SHP77 treated with DMSO at 0.1 percent for 48 hours (cell line): Measurements from ENCODE around the gene ADAMTSL3.

Source experiments
- DNase-seq: peaks from one replicate; lab custom pipeline; 2025; lab: John Stamatoyannopoulos, UW

Gene ADAMTSL3, protein sequence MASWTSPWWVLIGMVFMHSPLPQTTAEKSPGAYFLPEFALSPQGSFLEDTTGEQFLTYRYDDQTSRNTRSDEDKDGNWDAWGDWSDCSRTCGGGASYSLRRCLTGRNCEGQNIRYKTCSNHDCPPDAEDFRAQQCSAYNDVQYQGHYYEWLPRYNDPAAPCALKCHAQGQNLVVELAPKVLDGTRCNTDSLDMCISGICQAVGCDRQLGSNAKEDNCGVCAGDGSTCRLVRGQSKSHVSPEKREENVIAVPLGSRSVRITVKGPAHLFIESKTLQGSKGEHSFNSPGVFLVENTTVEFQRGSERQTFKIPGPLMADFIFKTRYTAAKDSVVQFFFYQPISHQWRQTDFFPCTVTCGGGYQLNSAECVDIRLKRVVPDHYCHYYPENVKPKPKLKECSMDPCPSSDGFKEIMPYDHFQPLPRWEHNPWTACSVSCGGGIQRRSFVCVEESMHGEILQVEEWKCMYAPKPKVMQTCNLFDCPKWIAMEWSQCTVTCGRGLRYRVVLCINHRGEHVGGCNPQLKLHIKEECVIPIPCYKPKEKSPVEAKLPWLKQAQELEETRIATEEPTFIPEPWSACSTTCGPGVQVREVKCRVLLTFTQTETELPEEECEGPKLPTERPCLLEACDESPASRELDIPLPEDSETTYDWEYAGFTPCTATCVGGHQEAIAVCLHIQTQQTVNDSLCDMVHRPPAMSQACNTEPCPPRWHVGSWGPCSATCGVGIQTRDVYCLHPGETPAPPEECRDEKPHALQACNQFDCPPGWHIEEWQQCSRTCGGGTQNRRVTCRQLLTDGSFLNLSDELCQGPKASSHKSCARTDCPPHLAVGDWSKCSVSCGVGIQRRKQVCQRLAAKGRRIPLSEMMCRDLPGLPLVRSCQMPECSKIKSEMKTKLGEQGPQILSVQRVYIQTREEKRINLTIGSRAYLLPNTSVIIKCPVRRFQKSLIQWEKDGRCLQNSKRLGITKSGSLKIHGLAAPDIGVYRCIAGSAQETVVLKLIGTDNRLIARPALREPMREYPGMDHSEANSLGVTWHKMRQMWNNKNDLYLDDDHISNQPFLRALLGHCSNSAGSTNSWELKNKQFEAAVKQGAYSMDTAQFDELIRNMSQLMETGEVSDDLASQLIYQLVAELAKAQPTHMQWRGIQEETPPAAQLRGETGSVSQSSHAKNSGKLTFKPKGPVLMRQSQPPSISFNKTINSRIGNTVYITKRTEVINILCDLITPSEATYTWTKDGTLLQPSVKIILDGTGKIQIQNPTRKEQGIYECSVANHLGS (N-terminal part only)

DNA sequence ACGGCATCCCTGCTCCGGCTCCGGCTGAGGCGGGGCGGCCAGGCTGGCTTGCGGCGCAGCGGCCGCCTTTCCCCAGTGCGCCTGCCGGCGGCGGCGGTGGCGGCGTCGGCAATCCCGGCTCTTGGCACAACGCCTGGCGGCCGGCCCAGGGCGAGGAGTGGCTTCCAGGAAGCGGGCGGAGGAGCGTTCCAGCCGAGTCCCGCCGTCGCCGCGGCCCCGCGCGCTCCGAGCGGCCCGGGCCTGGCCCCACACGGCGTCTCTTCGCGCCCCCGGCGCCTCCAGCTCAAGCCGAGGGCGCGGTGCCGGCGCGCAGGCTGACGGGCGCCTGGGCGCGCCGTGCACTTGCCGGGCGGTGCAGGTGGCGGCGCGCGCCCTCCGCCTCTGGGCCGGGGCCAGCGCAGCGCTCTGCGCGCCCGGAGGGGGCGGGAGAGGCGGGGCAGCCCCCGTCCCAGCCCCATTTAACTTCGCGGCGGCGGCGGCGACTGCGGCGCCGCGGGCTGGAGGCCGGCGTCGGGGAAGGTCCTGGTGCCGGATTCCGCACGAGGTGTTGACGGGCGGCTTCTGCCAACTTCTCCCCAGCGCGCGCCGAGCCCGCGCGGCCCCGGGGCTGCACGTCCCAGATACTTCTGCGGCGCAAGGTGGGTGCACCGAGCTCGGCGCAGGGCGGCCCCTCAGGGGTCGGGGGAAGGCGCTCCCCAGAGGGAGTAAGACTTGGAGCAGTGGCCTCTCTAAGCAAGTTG is at the start of gene ADAMTSL3:
ADAMTSL3 (plus strand) TSS at position 485 of the 740 bp plus-strand sequence. CDS start 1,639 bp downstream, outside the sequence.
- no peak for DNase-seq

DNA sequence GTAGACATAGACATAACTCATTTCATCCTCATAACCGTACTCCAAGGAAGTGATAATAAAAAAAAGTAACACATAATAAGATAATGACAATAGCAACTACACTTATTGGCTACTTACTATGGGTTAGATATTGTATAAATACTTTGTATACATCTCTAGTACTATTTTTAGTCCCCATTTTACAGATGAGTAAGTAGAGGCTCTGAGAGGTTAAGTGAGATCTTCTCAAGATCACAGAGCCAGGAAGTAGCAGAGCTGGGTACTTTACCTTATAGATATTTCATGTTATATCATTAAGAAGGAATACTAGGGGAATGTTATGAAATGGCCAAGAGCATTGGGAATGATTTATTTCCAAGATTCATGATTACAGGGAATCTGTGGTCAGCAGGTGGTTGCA is 49.4 kb upstream of the ADAMTSL3 start:
- DNase-seq = no peak

DNA sequence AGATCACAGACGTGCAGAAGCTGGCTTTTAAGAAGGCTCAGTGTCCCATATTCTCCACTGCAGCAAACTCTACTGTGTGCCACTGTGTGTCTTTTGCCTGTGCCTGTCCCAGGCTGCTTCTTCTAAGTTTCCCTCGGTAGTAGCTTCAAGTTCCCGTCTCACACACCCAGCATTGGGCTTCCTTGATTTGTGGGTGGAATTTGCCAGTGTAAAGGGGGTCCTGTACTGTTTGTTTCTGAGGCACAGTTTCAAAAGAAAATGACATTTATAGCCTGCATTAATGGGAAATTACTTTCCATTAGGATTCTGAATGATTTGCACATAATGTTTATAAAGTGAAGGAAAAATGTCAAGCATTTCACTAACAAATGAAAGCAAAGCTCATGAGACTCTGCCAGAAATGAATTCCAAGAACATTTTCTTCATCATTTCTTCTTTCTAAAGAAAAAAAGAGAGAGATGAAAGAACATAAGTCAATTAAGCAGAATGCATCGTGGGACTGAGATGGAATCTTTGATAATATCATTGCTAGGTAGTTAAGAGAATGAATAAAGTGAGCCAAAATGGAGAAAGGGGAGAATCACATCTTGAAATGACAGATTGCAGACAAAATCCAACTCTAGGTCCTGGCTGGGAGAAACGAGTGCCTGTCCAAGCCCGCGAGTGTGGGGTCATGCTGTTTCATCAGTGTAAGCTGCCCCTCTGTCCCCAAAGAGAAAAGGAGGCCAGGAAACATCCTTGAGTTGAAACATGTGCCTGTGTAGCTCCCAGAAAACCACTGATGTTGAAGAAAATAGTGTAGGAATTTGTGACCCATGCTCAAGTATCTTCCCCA is 48.6 kb upstream of the ADAMTSL3 start:
- DNase-seq = no peak

DNA sequence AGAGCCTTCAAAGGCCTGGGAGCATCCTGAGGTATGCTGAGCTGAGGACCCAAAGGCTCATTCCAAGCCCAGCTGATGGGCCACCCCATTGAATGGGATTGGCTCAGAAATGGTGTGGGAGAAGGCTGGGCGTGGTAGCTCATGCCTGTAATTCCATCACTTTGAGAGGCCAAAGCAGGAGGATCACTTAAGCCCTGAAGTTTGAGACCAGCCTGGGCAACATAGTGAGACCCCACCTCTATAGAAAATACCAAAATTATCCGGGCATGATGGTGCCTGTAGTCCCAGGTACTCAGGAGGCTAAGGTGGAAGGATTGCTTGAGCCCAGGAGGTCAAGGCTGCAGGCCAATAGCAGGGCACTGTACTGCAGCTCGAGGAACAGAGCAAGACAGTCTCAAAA is 43.8 kb upstream of the ADAMTSL3 start:
- no peak for DNase-seq

DNA sequence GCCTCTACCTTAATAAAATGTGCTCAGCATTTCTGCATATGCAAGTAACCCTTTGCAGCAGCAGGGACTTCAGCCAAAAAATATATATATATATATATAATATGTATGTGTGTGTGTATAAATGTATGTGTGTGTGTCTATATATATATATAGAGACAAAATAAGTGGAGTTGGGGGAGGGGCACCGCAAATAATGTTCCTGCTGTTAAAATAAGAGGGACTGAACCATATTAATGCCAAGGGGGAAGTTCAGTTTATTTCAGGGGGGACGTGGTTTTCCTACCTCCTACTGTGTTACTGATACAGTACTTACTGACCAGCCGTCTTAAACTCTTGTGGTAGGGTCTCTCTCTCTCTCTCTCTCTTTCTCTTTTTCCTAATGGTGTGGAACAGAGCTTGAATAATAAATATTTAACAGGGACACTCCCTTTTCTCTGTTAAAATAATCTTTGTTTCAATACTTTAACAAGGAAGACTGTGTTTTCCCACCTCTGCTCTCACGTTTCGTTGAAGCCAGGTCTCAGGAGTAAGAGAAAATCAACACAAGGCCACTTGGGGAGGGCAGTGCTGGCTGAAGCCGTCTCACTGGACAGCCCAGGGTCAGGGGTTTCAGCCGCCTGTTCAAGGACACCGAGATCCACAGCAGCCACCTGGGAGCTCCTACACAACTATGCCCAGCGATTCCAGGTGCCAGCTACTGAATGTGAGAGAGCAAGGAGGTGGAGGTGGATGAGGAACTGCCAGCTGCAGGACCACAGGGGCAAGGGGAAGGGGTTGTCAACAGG is 42.8 kb upstream of the ADAMTSL3 start:
- DNase-seq = no peak

DNA sequence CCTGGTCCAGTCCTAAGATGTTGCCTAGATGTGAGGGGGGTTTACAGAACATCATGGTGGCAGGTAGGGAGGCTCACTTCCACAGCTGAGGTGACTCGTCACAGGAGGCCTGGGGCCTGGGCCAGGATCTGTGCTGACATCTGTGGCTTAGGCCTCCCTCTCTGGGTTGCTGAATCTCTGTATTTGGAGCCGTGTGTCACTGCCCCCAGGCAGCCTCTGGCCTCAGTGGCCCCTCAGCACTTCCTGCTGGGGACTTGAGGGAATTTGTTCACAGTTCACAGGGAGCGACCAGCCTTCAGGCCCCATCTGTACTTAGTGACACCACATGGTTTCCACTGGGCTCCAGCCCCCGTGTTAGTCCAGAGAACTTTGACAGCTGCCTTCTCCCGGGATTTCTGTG is 41.7 kb upstream of the ADAMTSL3 start:
- no peak for DNase-seq

DNA sequence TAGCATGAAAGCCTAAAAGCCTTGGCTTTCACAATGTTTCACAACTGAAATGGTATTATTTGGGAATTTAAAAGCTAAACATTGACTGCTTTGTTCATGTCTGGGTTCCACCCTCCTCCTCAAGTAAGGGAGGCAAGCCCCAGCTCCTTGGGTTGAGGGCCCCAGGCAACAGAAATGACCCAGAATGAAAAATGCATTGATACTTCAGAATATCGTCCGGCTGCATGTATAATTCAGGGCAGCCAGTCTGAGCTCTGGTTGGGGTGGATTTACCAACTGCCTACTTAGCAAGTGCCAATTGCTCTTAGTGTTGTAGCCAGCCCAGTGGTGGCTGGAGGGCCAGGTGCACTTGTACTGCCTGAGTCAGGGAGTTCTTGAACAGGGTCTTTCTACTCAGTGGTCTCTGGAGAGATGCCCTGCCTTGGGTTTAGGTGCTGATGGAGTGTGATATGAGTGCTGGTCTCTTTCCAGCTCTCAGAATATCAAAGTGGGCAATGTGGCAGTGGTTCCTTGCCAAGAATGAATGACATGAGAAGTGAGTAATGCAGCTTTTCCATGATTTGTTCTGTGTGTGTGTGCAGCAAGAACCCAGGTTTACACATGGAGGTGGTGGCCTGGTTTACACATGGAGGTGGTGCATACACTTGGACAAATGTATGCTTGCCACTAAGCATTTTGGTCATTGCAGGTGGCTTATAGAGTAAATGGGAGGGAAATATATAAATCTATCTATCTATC is 40.9 kb upstream of the ADAMTSL3 start:
- no peak for DNase-seq

DNA sequence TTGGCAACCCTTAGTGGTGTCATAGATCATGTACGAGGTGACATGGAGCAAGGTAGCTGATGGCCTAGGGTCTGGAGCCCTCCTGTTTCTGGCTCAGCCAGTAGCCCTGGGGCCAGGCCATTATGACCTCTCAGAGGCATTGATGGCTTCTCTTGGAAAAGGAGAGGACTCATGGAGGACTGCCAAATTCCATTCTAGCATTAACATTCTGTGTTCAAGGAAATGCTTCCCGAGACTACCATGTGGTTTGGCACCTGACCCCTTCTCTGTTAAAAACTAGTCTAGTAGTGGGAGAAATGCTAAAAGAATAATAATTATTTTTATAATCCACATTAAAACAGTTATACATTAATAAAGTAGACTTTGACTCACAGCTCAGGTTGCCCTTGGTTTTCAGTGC is 40.2 kb upstream of the ADAMTSL3 start:
- no peak for DNase-seq

DNA sequence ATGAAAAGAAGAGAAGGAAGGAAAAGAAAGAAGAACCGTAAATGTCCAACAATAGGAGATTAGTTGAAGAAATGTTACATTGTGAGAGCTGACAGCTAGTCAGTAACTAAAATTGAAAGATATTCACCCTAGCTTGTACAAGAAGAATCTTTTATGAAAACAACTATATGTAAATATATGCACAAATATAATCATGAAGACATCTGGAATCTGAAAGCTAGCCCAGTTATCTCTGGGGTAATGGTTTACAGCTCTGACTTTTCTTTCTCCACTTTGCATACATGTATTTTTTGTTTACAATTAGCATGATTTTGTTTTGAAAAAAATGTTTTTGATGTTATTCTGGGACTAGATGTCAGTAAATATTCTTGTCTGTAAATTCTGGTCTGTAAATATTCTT is 37.1 kb upstream of the ADAMTSL3 start:
- DNase-seq = no peak

DNA sequence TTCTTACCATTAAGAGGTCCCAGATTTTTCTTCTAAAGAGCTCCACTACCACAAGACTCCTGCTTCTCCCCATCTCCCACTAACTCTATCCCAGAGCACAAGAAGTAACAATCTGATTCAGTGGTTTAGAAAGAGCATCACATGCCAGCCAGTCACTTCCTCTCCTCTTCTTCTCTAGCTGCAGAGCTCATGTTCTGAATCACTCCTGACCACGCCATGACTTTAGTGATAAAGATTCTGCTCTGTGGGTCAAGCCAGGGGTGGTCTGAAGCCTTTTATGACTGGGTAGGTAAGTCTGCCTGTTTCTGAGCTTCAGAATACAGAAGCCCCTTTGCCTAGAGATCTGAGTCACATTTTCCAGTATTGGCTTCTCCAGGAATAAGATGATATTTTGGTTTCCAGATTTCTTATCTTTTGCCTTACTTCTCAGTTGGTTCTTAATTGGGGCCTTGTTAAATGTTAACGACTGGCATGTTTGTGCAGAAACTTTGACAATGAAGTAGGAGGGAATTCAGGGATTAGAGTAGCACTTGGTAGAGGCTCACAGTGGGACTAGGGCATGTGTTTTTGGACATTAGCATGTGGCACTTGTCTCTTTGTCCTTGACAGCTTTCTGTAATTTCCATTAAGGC is 27.6 kb upstream of the ADAMTSL3 start:
- no peak for DNase-seq

DNA sequence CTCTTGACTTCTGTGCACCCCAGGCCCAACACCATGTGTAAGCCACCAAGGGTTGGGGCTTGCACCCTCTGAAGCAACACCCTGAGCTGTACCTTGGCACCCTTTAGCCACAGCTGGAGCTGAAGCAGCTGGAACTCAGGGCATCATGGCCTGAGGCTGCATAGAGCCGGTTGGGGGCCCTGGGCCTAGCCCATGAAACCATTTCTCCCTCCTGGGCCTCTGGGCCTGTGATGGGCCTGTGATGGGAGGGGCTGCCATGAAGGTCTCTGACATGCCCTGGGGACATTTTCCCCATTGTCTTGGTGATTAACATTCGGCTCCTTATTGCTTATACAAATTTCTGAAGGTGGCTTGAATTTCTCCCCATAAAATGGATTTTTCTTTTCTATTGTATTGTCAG is 22.4 kb upstream of the ADAMTSL3 start:
- DNase-seq = no peak

DNA sequence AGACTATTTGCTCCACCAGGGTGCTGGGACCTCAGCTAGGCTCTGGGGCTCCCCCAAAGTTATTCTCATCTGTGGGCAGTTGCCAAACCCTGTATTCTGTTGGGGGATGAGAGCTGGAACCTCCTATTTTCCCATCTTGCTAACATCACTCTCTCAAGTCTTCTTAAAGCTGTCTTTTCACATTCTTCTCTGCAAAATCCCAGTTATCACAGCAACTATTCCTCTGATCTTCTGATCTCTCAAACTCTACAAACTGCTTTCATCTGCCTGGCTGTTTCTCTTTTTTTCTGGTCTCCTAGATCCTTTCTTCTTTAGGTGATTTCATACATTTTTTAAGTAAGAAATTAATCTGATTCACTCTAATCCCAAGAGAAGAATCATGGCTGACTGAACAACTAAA is 10.7 kb upstream of the ADAMTSL3 start:
- DNase-seq = no peak

DNA sequence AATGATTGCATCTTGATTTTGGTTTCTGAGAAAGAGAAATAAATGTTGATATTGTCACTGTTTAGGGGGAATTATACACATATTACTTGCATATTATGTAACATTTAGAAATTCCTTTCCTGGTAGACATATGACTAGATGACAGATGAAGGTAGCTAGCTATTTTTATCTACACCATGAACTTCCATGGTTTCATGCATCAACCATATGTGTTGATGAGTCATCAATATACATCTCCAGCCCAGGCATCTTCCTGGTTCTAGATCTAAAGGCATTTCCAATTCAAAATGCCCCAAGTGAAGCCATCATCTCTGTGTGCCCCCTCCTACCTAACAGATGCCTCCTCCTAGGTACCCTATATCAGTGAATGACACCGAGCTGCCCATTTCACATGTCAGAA is 9.5 kb upstream of the ADAMTSL3 start:
- no peak for DNase-seq

DNA sequence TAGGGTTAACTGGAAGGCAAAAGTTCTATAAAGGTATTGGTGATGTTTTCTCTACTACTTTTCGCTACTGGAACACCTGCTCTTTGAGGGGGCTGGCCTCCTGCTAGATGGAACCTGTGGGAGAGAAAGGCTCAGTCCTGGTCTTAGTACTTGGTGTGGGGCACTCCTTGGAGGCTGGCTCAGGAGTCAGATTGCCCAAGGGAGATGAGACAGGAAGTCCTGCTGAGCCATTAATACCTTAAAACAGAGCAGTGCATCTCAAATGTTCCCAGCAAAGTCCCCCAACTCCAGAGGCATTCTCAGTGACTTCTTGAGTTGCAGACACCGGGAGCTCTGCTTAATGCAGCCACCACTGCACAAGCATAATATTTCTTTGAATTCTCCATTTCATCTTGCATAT is 3.1 kb upstream of the ADAMTSL3 start:
- DNase-seq = no peak

DNA sequence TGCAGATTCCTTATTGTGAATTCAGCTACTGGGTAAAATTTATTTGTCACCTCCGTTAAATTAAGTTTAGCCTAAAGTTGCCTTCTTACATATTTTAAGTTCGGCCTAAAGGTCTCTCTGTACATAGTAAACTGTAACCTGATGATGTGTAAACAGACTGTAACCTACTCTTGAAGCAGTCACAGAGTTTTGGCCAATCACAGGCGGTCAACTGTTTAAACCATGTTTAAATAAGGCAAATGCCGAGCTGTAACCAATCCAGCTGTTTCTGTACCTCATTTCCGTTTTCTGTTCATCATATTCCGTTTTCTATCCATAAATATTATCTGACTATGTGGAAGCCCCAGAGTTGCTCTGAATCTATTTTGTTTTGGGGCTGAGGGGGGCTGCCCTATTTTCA is 2.4 kb upstream of the ADAMTSL3 start:
- no peak for DNase-seq

DNA sequence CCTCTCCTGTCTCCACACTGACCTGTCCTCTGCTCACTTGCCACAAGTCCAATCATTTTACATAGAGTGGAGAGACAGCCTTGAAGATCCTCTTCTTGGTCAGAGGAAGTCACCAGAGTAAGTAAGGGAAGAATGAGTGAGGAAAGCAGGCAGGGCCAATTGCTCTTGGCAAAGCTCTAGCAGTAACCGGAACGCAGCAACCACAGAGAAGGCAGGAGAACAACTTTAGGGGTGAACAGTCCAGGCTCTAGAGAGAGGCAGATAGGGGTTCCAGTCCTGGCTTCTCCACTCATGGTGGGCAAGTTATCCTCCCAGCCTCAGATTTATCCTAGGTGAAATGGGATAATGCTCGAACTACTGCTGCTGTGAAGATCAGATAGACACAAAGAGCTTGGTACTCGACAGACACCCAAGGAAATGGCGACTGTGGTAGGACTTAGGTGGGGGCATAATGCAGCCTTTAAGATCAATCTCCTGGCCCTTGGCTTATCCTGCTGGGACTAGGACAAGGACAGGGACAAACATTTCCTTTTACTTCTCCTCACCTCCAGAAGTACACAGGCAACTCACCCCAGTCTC is 1.2 kb upstream of the ADAMTSL3 start:
- no peak for DNase-seq

DNA sequence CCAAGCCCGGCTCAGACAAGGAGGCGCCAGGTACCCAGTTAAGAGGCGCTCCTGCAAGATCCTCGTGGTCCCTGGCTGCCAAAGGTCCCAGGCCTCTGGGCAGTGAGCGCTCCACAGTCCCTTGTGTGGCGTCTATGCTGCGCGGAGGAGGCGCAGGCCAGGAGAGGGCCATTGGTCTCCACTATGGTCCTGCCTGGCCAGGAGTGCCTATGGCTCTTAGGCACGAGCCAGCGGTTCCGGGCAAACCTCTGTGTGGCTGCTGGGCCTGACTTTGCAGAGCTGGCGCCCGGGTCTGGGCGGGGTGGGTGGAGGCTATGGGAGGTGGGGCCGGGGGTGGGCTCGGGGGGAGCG is 660 bp upstream of the ADAMTSL3 start:
- no peak for DNase-seq
